GM12873 (cell line): Measurements from ENCODE around the gene AGRN.

Experiments
- CTCF ChIP-seq: IDR thresholded peaks from 2 replicates; pipeline ENCODE4 v1.5.1; 2012; ENCODE audit warnings: low read depth, mild to moderate bottlenecking, moderate library complexity, low read length, control low read depth; ENCODE audit not compliant: insufficient read depth; ENCODE audit errors: missing control alignments

AGRN gene

GRCh38 chr1:1072849-1073742 is 53.2 kb downstream of the AGRN start:
- no peak for TF ChIP-seq CTCF

GRCh38 chr1:1073743-1074587 is 54.0 kb downstream of the AGRN start, which contains the start of gene RNF223:
Gene RNF223, minus strand, starts transcription at chr1:1074306. Its CDS starts 1,740 bp downstream, at chr1:1072566.
- no peak for TF ChIP-seq CTCF

DNA sequence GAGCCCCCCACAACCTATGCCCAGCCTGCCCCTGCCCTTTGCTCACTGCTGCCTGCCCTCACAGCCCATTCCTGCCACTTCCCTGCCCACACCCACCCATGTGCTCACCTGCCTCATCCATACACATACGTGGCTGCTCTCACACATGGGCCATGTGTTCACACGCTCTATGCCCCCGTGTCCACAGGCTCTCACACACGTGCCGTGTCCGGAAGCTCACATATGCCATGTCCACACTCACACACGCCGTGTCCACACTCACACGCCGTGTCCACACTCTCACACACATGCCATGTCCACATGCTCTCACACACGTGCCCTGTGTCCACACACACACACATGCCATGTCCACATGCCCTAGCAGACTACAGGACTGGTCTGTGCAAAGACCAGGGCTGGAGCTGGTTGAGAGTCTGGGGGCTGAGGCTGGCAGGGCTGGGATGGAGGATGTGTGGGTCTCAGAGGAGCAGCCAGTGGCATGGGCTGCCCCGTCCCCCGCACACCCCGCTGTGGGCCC is 54.8 kb downstream of the AGRN start:
- no peak for TF ChIP-seq CTCF

GRCh38 chr1:1075148-1075935 is 55.4 kb downstream of the AGRN start:
- no peak for TF ChIP-seq CTCF

GRCh38 chr1:1079408-1080121 is 59.6 kb downstream of the AGRN start:
- no peak for TF ChIP-seq CTCF

GRCh38 chr1:1080122-1080757 is 60.3 kb downstream of the AGRN start:
- TF ChIP-seq CTCF = no peak
